Cardiac fibroblast (primary cell): ENCODE results near the gene CACNB4.

ENCODE experiments used
- DNase-seq, 2 donors: peaks; one replicate each; pipeline versions ENCODE4 v3.0.0 to v3.0.0-alpha.2; 2010; ENCODE audit warnings: low read depth in 2 of 2
- H3K4me3 ChIP-seq, 2 donors: replicated peaks in 1 of 2; 1 replicate in 1 of 2; 2 replicates in 1 of 2; pipeline ENCODE4 v1.5.1; 2011; ENCODE audit warnings: low read depth in 2 of 2, low read length in 2 of 2, mild to moderate bottlenecking in 2 of 2, moderate library complexity in 1 of 2
- CTCF ChIP-seq: IDR thresholded peaks from one replicate; pipeline ENCODE4 v1.5.1; 2011; ENCODE audit warnings: low read depth, mild to moderate bottlenecking, low read length, inconsistent platforms

Gene CACNB4

GRCh38 chr2:151843691-151844061 lies 255.2 kb downstream of the CACNB4 start:
- peak in 1 of 2 donors; percentile 11 for DNase-seq
- H3K4me3 ChIP-seq, result no peak overlapping the region
- TF ChIP-seq CTCF, result no peak

GRCh38 chr2:151842830-151843690 lies 255.8 kb downstream of the CACNB4 start:
- no peak for TF ChIP-seq CTCF
- no peak overlapping the region for H3K4me3 ChIP-seq
- DNase-seq, result no peak

- no peak overlapping the region for H3K4me3 ChIP-seq
- no peak for TF ChIP-seq CTCF
- no peak for DNase-seq
These were observed 257.8 kb downstream of the CACNB4 start for GRCh38 chr2:151841047-151841424.

- TF ChIP-seq CTCF, result no peak
- no peak for DNase-seq
- H3K4me3 ChIP-seq, result no peak overlapping the region
These were observed 258.4 kb downstream of the CACNB4 start for GRCh38 chr2:151840216-151841046.

- H3K4me3 ChIP-seq, result no peak overlapping the region
- TF ChIP-seq CTCF, result no peak
- DNase-seq, result no peak
These were observed 260.9 kb downstream of the CACNB4 start for GRCh38 chr2:151837926-151838325.

- no peak for DNase-seq
These were observed 264.9 kb downstream of the CACNB4 start for GRCh38 chr2:151833984-151834383.

More at GRCh38 chr2:151833984-151834383, 264.9 kb downstream of the CACNB4 start:
- no peak overlapping the region for H3K4me3 ChIP-seq
- no peak for TF ChIP-seq CTCF
